HCT116 (cell line): ENCODE data around the gene QPCTL. TPM values are rescaled to one million over a fixed set of nuclear protein-coding genes. Genes with fewer than 3 reads are reported as not detected.

Experiments
- ATAC-seq: fragments of 200-7000 bp; cut with Tn5 transposase; 2 replicates; pipeline ENCODE4 v1.9.1; 2020; ENCODE audit warnings: mild to moderate bottlenecking, moderate library complexity
- BruUV-seq: library from RNA; stranded (reverse); fragments of 400-500 nt; replicated peaks from 2 replicates; lab custom pipeline; 2021; lab: Mats Ljungman, UMichigan
- CTCF ChIA-PET: fragments of 300-600 bp; sonication (Branson Sonifier 250); formaldehyde crosslinking; loops from one replicate; lab custom pipeline; 2021; ENCODE audit warnings: antibody characterized with exemption; lab: Charles Lee
- POLR2A ChIA-PET: fragments of 300-600, 350-600 bp; sonication (Branson Sonifier 250); formaldehyde crosslinking; loops from one replicate; lab custom pipeline; 2021; ENCODE audit warnings: antibody characterized with exemption; lab: Charles Lee
- RAD21 ChIA-PET, 2 experiments: fragments of 300-600 bp; sonication (Branson Sonifier 250); formaldehyde crosslinking; loops; one replicate each; lab custom pipeline; 2023; ENCODE audit warnings: low total read pairs in 2 of 2; ENCODE audit not compliant: uncharacterized antibody in 2 of 2, unreplicated experiment in 2 of 2, low non-redundant PET in 1 of 2; lab: Charles Lee
- DNase-seq: peaks from one replicate; pipeline ENCODE4 v3.0.0-alpha.2; 2010; ENCODE audit warnings: low read depth, low spot score
- H2AFZ ChIP-seq: fragments of 200-600 bp; shearing (Covaris generic), sonication (generic); 2 replicates; pipeline ENCODE4 v1.6.1; 2017; ENCODE audit warnings: low read depth, mixed run types, mixed read lengths, antibody characterized with exemption, low read length; ENCODE audit not compliant: poor library complexity, severe bottlenecking
- H3K27ac ChIP-seq: 2 replicates; pipeline ENCODE4 v1.5.1; 2012; ENCODE audit warnings: low read depth, low read length
- H3K27me3 ChIP-seq: fragments of 200-600 bp; sonication (generic); 2 replicates; pipeline ENCODE4 v1.6.1; 2016; ENCODE audit warnings: mixed run types, low read length, mixed read lengths; ENCODE audit not compliant: insufficient read depth
- H3K36me3 ChIP-seq, 2 experiments: fragments of 200-500 bp in 1 of 2; fragments of 200-600 bp in 1 of 2; sonication (Bioruptor generic) in 1 of 2; sonication (generic) in 1 of 2; 2 replicates each; pipeline versions ENCODE4 v1.5.1 to v1.6.1; 2014 to 2016; ENCODE audit warnings: low read length in 2 of 2, inconsistent platforms in 1 of 2, mixed read lengths in 1 of 2, mixed run types in 1 of 2; ENCODE audit not compliant: insufficient read depth in 2 of 2, control insufficient read depth in 1 of 2
- H3K4me1 ChIP-seq, 2 experiments: fragments of 200-600 bp in 1 of 2; sonication (generic) in 1 of 2; 2 replicates each; pipeline versions ENCODE4 v1.5.1 to v1.6.1; 2012 to 2017; ENCODE audit warnings: low read length in 2 of 2, inconsistent platforms in 1 of 2, mild to moderate bottlenecking in 1 of 2, mixed read lengths in 1 of 2, mixed run types in 1 of 2, moderate library complexity in 1 of 2; ENCODE audit not compliant: insufficient read depth in 2 of 2, control insufficient read depth in 1 of 2
- H3K4me2 ChIP-seq: fragments of 200-600 bp; sonication (generic); 2 replicates; pipeline ENCODE4 v1.6.1; 2017; ENCODE audit warnings: mixed run types, low read length, mixed read lengths
- H3K4me3 ChIP-seq, 2 experiments: fragments of 200-600 bp in 1 of 2; sonication (generic) in 1 of 2; replicated peaks in 1 of 2; 2 replicates each; pipeline ENCODE4 v1.5.1; 2011 to 2016; ENCODE audit warnings: low read length in 2 of 2, control low read depth in 1 of 2, low read depth in 1 of 2, mild to moderate bottlenecking in 1 of 2, mixed read lengths in 1 of 2, mixed run types in 1 of 2
- H3K79me2 ChIP-seq: fragments of 200-600 bp; sonication (generic); 2 replicates; pipeline ENCODE4 v1.6.1; 2017; ENCODE audit warnings: mild to moderate bottlenecking, mixed run types, low read length, moderate library complexity, mixed read lengths; ENCODE audit not compliant: insufficient read depth
- H3K9ac ChIP-seq: fragments of 200-600 bp; sonication (generic); 2 replicates; pipeline ENCODE4 v1.6.1; 2016; ENCODE audit warnings: low read length, mixed read lengths
- H3K9me2 ChIP-seq: fragments of 200-600 bp; sonication (generic), shearing (Covaris generic); 2 replicates; pipeline ENCODE4 v1.6.1; 2017; ENCODE audit warnings: mixed run types, mild to moderate bottlenecking, moderate library complexity; ENCODE audit not compliant: insufficient read depth
- H3K9me3 ChIP-seq, 2 experiments: fragments of 200-500 bp in 1 of 2; fragments of 200-600 bp in 1 of 2; sonication (Bioruptor generic) in 1 of 2; sonication (generic) in 1 of 2; 2 replicates each; pipeline ENCODE4 v1.6.1; 2014 to 2017; ENCODE audit warnings: low read length in 2 of 2, mixed read lengths in 2 of 2, inconsistent platforms in 1 of 2, low read depth in 1 of 2, mild to moderate bottlenecking in 1 of 2, mixed run types in 1 of 2, moderate library complexity in 1 of 2; ENCODE audit not compliant: control insufficient read depth in 1 of 2, insufficient read depth in 1 of 2
- H4K20me1 ChIP-seq: fragments of 200-600 bp; sonication (generic), shearing (Covaris generic); 2 replicates; pipeline ENCODE4 v1.6.1; 2017; ENCODE audit warnings: mixed run types, mild to moderate bottlenecking, moderate library complexity; ENCODE audit not compliant: insufficient read depth
- CEBPB ChIP-seq: IDR thresholded peaks from 2 replicates; pipeline ENCODE4 v1.6.1; 2012; ENCODE audit warnings: low read depth
- CTCF ChIP-seq, 3 experiments: fragments of 200-600 bp in 1 of 3; sonication (generic) in 1 of 3; IDR thresholded peaks in 2 of 3; conservative IDR thresholded peaks in 1 of 3; 2 replicates each; pipeline ENCODE4 v1.5.1; 2012 to 2017; ENCODE audit warnings: low read depth in 2 of 3, low read length in 2 of 3, antibody characterized with exemption in 1 of 3, borderline replicate concordance in 1 of 3, control low read depth in 1 of 3, mild to moderate bottlenecking in 1 of 3, mixed read lengths in 1 of 3, mixed run types in 1 of 3, moderate library complexity in 1 of 3; ENCODE audit not compliant: insufficient read depth in 1 of 3
- EZH2 ChIP-seq: fragments of 200-600 bp; sonication (generic); IDR thresholded peaks from 2 replicates; pipeline ENCODE4 v1.6.1; 2017; ENCODE audit warnings: antibody characterized with exemption, mixed run types
- JUND ChIP-seq: IDR thresholded peaks from 2 replicates; pipeline ENCODE4 v1.6.1; 2012
- POLR2A ChIP-seq: IDR thresholded peaks from 2 replicates; pipeline ENCODE4 v1.7.0; 2011; ENCODE audit warnings: borderline replicate concordance; ENCODE audit not compliant: insufficient read depth, insufficient read length; ENCODE audit errors: extremely low read depth
- RAD21 ChIP-seq: IDR thresholded peaks from 2 replicates; pipeline ENCODE4 v1.6.1; 2012; ENCODE audit warnings: low read depth, mild to moderate bottlenecking
- REST ChIP-seq: IDR thresholded peaks from 2 replicates; pipeline ENCODE4 v1.6.1; 2012; ENCODE audit warnings: low read depth
- SIN3A ChIP-seq: IDR thresholded peaks from 2 replicates; pipeline ENCODE4 v1.6.1; 2012; ENCODE audit warnings: low read depth
- SRF ChIP-seq: IDR thresholded peaks from 2 replicates; pipeline ENCODE4 v1.6.1; 2012; ENCODE audit warnings: low read depth
- TCF7L2 ChIP-seq: IDR thresholded peaks from 2 replicates; pipeline ENCODE4 v1.7.0; 2011; ENCODE audit warnings: borderline replicate concordance, inconsistent platforms; ENCODE audit not compliant: insufficient read depth, insufficient read length; ENCODE audit errors: extremely low read depth
- YY1 ChIP-seq: IDR thresholded peaks from 2 replicates; pipeline ENCODE4 v1.6.1; 2011; ENCODE audit warnings: low read length, low read depth, moderate library complexity, mild to moderate bottlenecking; ENCODE audit not compliant: insufficient replicate concordance; ENCODE audit errors: extremely low read depth
- intact Hi-C: fragments of 100-400 bp; cut with micrococcal nuclease; formaldehyde crosslinking; loops from 2 replicates; pipeline ENCODE4 v1.10.0; 2022
- total RNA-seq: library from RNA; stranded (reverse); gene quantifications from one replicate; pipeline ENCODE4 v1.2.1, GENCODE V29; 2021; ENCODE audit not compliant: unreplicated experiment

Gene QPCTL
- total RNA-seq, 1 experiment from 2014 or later = 19.5 TPM

- ChIA-PET POLR2A (no interaction called here), CTCF (no interaction called here)
- Histone ChIP-seq H3K27ac (no peak overlapping the region; the same call in 1 of the 2 replicates), H3K79me2 (peaks cover 54% of the 10 kb centered on the region), H2AFZ (no peak overlapping the region), H3K9me3 (no peaks in the 10 kb centered on the region), H3K36me3 (peaks cover 14 to 15% of the 10 kb centered on the region in 2 experiments; a peak in 3 of 4 replicates), H3K9me2 (no peaks in the 10 kb centered on the region), H4K20me1 (no peaks in the 10 kb centered on the region), H3K9ac (no peak overlapping the region), H3K4me3 (no peak overlapping the region), H3K4me1 (peaks cover 14 to 22% of the 10 kb centered on the region in 2 experiments), H3K27me3 (no peaks in the 10 kb centered on the region)
- no TSS peak for BruUV-seq
- intact Hi-C loops = no loop called here
- no peak for ATAC-seq
- TF ChIP-seq SRF (no peak), REST (no peak), YY1 (no peak), RAD21 (no peak), JUND (no peak), POLR2A (no peak), EZH2 (no peak), CEBPB (no peak), SIN3A (no peak), TCF7L2 (no peak), CTCF (IDR thresholded peaks at IDR 0.05 in 2 of 3, conservative IDR thresholded peaks at IDR 0.05 in 1 of 3; ENCODE audit: borderline replicate concordance in 1 of 3, insufficient read depth in 1 of 3, low read depth in 2 of 3, low read length in 2 of 3) (no peak)
- TF ChIP-seq, all 23 proteins: peak for 0
- DNase-seq = no peak
- RAD21 ChIA-PET = no interaction called here
- no peak overlapping the region for H3K4me2 ChIP-seq
Observed at GRCh38 chr19:45713141-45713540, 20.7 kb downstream of the QPCTL start.
